ENCODE data around the gene TRIM2. TPM values are rescaled to one million over a fixed set of nuclear protein-coding genes. Genes with fewer than 3 reads are reported as not detected.

Gene TRIM2
- total and polyA plus RNA-seq, 2 experiments from 2014 or later: 32.0 to 82.1 TPM

DNA sequence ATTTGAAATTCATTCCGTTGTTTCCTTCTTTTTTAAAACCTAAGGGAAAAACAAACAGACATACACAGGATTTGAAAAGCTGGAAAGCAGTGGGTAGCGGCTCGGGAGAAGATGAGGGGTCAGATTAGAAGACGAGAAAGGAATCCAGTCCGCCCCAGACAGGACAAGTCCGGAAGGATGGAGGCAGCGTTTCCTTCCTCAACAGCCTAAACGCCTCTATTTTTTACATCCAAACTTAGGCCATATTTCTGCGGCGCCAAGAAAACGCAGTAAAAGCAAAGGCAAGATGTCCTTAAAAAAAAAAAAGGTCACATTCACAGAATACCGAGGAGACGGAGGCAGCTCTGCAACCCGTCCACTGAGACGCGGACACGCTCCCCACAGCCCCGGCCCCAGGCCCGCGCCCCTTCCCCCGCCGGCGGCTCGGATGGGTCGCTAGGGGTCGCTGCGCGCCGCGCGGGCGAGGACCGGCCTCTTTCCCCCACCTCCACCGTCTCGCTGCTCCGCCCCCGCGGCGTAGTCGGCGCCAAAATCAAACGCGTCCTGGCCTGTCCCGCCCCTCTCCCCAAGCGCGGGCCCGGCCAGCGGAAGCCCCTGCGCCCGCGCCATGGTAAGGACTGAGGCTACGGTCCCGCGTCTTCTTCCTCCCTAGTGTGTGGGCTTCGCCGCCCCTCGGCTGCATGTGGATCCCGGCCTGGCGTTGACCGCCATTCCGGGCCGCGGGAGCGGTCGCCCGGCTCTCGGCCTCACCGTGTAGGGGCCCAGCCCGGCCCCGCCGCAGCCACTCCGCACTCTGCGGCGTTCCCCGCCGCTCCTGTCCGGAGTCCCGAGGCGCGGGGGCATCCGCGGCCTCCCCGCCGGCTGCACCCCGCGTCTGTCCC lies 140.1 kb downstream of the TRIM2 start, which contains the start of gene MND1:
Gene MND1 (plus strand): TSS at position 558 of the 881 bp plus-strand sequence. CDS start 50 bp downstream, at position 608.
- peak within 1 kb of the TSS; percentile 13 for H3K27ac ChIP-seq
- no peaks in the 10 kb centered on the region for H3K79me2 ChIP-seq
- H3K36me3 ChIP-seq (replicated peaks; ENCODE audit: insufficient read depth, low read depth): no peaks in the 10 kb centered on the region
- peak within 1 kb of the TSS; percentile 97 for H3K4me2 ChIP-seq
- DNase-seq (ENCODE audit: low spot score): peak; percentile 91
- WGBS (ENCODE audit: low lambda C conversion rate, missing lambda C conversion rate): 2% methylated on average over 51 of the region's 86 CpGs
- H4K20me1 ChIP-seq (ENCODE audit: insufficient read depth, poor library complexity, severe bottlenecking): no peaks in the 10 kb centered on the region
- H3K9me2 ChIP-seq (replicated peaks; ENCODE audit: insufficient read depth): no peaks in the 10 kb centered on the region
- TF ChIP-seq EZH2phosphoT487 (IDR thresholded peaks at IDR 0.05; ENCODE audit: low read depth, severe bottlenecking, unreplicated experiment) (no peak), CTCF (IDR thresholded peaks at IDR 0.05; ENCODE audit: poor library complexity) (peak; percentile 99)
- no peaks in the 10 kb centered on the region for H3K9me3 ChIP-seq (ENCODE audit: low read depth)
- H3K4me3 ChIP-seq: peak within 1 kb of the TSS; percentile 71
- no peaks in the 10 kb centered on the region for H3K4me1 ChIP-seq (ENCODE audit: insufficient read depth)
- peak within 1 kb of the TSS; percentile 69 for H2AFZ ChIP-seq
- no peaks in the 10 kb centered on the region for H3K27me3 ChIP-seq

DNA sequence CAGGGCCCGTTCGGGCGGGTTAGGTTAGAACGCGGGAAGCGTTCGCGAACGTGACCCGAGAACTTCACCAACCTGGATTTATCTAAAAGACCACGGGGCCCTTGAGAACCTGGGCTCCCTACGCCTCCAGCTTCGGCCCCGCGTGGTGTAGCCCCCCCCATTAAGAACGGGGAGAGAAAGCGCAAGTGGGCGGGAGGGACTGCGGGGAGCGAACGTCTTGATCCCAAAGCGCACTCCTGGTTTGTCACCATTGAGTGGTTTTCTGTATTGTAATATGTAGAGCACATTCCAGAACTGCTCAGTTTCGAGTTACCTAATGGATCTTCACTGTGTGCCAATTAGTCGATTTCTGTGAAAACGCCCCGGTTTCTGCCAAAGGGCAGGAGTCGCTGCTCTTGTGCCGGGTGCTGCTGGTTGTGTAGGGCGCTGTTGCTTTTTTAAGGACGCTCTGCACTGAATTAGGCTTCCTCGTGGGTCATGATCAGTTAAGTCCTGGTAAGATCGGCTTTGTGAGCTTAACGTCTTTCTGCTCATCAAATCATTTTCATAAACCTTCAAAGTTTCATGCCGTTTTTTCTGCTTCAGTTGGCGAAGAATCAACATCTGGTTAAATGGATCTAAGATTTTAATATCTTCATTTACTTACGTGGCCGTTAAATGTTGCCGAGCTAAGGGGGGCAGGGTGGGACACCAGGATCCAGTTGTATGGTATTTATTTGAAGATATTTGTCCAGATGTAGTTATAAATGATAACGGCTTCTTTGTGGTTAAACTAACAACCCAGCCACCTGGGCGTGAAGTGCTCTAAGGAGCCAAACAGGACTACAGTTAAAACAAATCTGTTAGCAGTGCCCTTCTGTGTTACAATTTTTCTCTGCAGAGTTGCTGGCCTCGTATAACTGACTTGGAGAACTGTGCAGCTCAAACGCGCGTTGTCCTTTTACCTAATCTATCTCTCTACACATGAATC lies 141.1 kb downstream of the TRIM2 start:
- Histone ChIP-seq H3K9me3 (ENCODE audit: low read depth) (no peaks in the 10 kb centered on the region), H3K4me1 (ENCODE audit: insufficient read depth) (no peaks in the 10 kb centered on the region), H3K36me3 (replicated peaks; ENCODE audit: insufficient read depth, low read depth) (no peaks in the 10 kb centered on the region), H3K4me2 (peak overlapping the region; percentile 97), H2AFZ (peak overlapping the region; percentile 69), H3K27me3 (no peaks in the 10 kb centered on the region), H3K79me2 (no peaks in the 10 kb centered on the region), H3K9me2 (replicated peaks; ENCODE audit: insufficient read depth) (no peaks in the 10 kb centered on the region), H3K27ac (peak overlapping the region; percentile 13), H4K20me1 (ENCODE audit: insufficient read depth, poor library complexity, severe bottlenecking) (no peaks in the 10 kb centered on the region), H3K4me3 (peak overlapping the region; percentile 71)
- 2% methylated on average over 43 of the region's 44 CpGs for WGBS (ENCODE audit: low lambda C conversion rate, missing lambda C conversion rate)
- TF ChIP-seq EZH2phosphoT487 (IDR thresholded peaks at IDR 0.05; ENCODE audit: low read depth, severe bottlenecking, unreplicated experiment): no peak
- no peak for TF ChIP-seq CTCF (IDR thresholded peaks at IDR 0.05; ENCODE audit: poor library complexity)
- TF ChIP-seq EZH2 (IDR thresholded peaks at IDR 0.05; ENCODE audit: borderline replicate concordance): no peak
- peak; percentile 40 for DNase-seq (ENCODE audit: low spot score)

- Histone ChIP-seq H3K27me3 (no peaks in the 10 kb centered on the region), H3K4me3 (no peak overlapping the region), H3K79me2 (no peaks in the 10 kb centered on the region), H3K36me3 (replicated peaks; ENCODE audit: insufficient read depth, low read depth) (no peaks in the 10 kb centered on the region), H2AFZ (peak overlapping the region; percentile 69), H3K9me2 (replicated peaks; ENCODE audit: insufficient read depth) (no peaks in the 10 kb centered on the region), H3K4me1 (ENCODE audit: insufficient read depth) (no peaks in the 10 kb centered on the region), H4K20me1 (ENCODE audit: insufficient read depth, poor library complexity, severe bottlenecking) (no peaks in the 10 kb centered on the region), H3K4me2 (peak overlapping the region; percentile 97), H3K9me3 (ENCODE audit: low read depth) (no peaks in the 10 kb centered on the region), H3K27ac (no peak overlapping the region)
- 69% methylated on average over 2 of the region's 2 CpGs for WGBS (ENCODE audit: low lambda C conversion rate, missing lambda C conversion rate)
- DNase-seq (ENCODE audit: low spot score): no peak
- no peak for TF ChIP-seq CTCF (IDR thresholded peaks at IDR 0.05; ENCODE audit: poor library complexity)
Observed at GRCh38 chr4:153346031-153346430, 141.8 kb downstream of the TRIM2 start.
